RPMI8226 (cell line): ENCODE data around the gene ITGA2.
"Not testable (repeated sequence)": the region's sequence is repeated elsewhere in the genome, so short reads cannot be mapped to it uniquely, and the experiment has no call there.

Source experiments
- DNase-seq: peaks from one replicate; pipeline ENCODE4 v3.0.0-alpha.2; 2015

ITGA2 gene

GRCh38 chr5:52989025-52989780 lies at the start of gene ITGA2:
Gene ITGA2, plus strand, starts transcription at chr5:52989352. Its CDS starts 117 bp downstream, at chr5:52989469.
- DNase-seq, result peak; percentile 36

GRCh38 chr5:52943285-52943684 lies 45.9 kb upstream of the ITGA2 start:
- DNase-seq, result no peak

GRCh38 chr5:52943808-52944207 lies 45.3 kb upstream of the ITGA2 start:
- no peak for DNase-seq

- DNase-seq, result no peak
These were observed 44.1 kb upstream of the ITGA2 start for GRCh38 chr5:52945040-52945439.

- no peak for DNase-seq
These were observed 41.9 kb upstream of the ITGA2 start for GRCh38 chr5:52947208-52947607.

- no peak for DNase-seq
These were observed 41.3 kb upstream of the ITGA2 start for GRCh38 chr5:52947851-52948250.

- DNase-seq, result peak; percentile 75
These were observed 40.6 kb upstream of the ITGA2 start for GRCh38 chr5:52948418-52949076.

- DNase-seq, result no peak
These were observed 38.5 kb upstream of the ITGA2 start for GRCh38 chr5:52950686-52951085.

GRCh38 chr5:52952483-52952882 lies 36.7 kb upstream of the ITGA2 start:
- DNase-seq, result no peak

GRCh38 chr5:52956014-52956413 lies 33.1 kb upstream of the ITGA2 start:
- no peak for DNase-seq

GRCh38 chr5:52956915-52957747 lies 32.0 kb upstream of the ITGA2 start:
- no peak for DNase-seq

- no peak for DNase-seq
These were observed 27.9 kb upstream of the ITGA2 start for GRCh38 chr5:52961274-52961681.

GRCh38 chr5:52963636-52964035 lies 25.5 kb upstream of the ITGA2 start:
- no peak for DNase-seq

- no peak for DNase-seq
These were observed 25.0 kb upstream of the ITGA2 start for GRCh38 chr5:52964138-52964537.

- DNase-seq, result not testable (repeated sequence)
These were observed 13.0 kb upstream of the ITGA2 start for GRCh38 chr5:52976157-52976556.

- no peak for DNase-seq
These were observed 11.8 kb upstream of the ITGA2 start for GRCh38 chr5:52977264-52977897.

GRCh38 chr5:52981507-52981906 lies 7.6 kb upstream of the ITGA2 start:
- no peak for DNase-seq

- no peak for DNase-seq
These were observed 5.2 kb upstream of the ITGA2 start for GRCh38 chr5:52983731-52984636.

GRCh38 chr5:52985306-52985705 lies 3.8 kb upstream of the ITGA2 start:
- DNase-seq, result no peak

- no peak for DNase-seq
These were observed 1.3 kb upstream of the ITGA2 start for GRCh38 chr5:52987711-52988331.

GRCh38 chr5:52988335-52989024 lies 672 bp upstream of the ITGA2 start:
- DNase-seq, result no peak
